Stimulated activated CD8-positive, alpha-beta memory T cell treated with anti-CD3 and anti-CD28 coated beads, Interleukin-15, amount 100 ng/mL, for 48 hours (primary cell): ENCODE data around the gene TTC38.
"Not testable (repeated sequence)": the region's sequence is repeated elsewhere in the genome, so short reads cannot be mapped to it uniquely, and the experiment has no call there.

Experiments
- DNase-seq, 2 donors: peaks; one replicate each; pipeline ENCODE4 v3.0.0-alpha.2; 2020; ENCODE audit warnings: low read depth in 2 of 2

The TTC38 gene

GRCh38 chr22:46296257-46297150 is 28.7 kb downstream of the TTC38 start, which contains the start of gene GTSE1:
TSS of gene GTSE1 (plus strand) at chr22:46296870. CDS start at chr22:46297401, 531 bp downstream.
- peak; percentile 97 for DNase-seq

- DNase-seq, result no peak
Measured at GRCh38 chr22:46297151-46297812, 29.5 kb downstream of the TTC38 start.

GRCh38 chr22:46299101-46299500 is 31.3 kb downstream of the TTC38 start:
- DNase-seq, result no peak

GRCh38 chr22:46300491-46300890 is 32.7 kb downstream of the TTC38 start:
- DNase-seq, result no peak

- no peak for DNase-seq
Measured at GRCh38 chr22:46303347-46303965, 35.6 kb downstream of the TTC38 start.

GRCh38 chr22:46308283-46308988 is 40.6 kb downstream of the TTC38 start:
- DNase-seq, result no peak

- DNase-seq, result no peak
Measured at GRCh38 chr22:46309526-46310085, 41.8 kb downstream of the TTC38 start.

GRCh38 chr22:46312056-46312455 is 44.2 kb downstream of the TTC38 start:
- no peak for DNase-seq

- DNase-seq, result not testable (repeated sequence)
Measured at GRCh38 chr22:46312848-46313247, 45.0 kb downstream of the TTC38 start.

- DNase-seq, result no peak
Measured at GRCh38 chr22:46315976-46316375, 48.2 kb downstream of the TTC38 start.

GRCh38 chr22:46317646-46318045 is 49.8 kb downstream of the TTC38 start:
- no peak for DNase-seq

- DNase-seq, result no peak
Measured at GRCh38 chr22:46318576-46318975, 50.8 kb downstream of the TTC38 start.

- DNase-seq, result no peak
Measured at GRCh38 chr22:46319319-46319718, 51.5 kb downstream of the TTC38 start.

GRCh38 chr22:46320166-46320710 is 52.4 kb downstream of the TTC38 start:
- no peak for DNase-seq

- DNase-seq, result no peak
Measured at GRCh38 chr22:46320716-46321386, 53.0 kb downstream of the TTC38 start.

GRCh38 chr22:46322711-46323110 is 54.9 kb downstream of the TTC38 start:
- DNase-seq, result no peak

GRCh38 chr22:46323162-46323561 is 55.4 kb downstream of the TTC38 start:
- no peak for DNase-seq

- no peak for DNase-seq
Measured at GRCh38 chr22:46326066-46326680, 58.4 kb downstream of the TTC38 start.

GRCh38 chr22:46327691-46328465 is 60.1 kb downstream of the TTC38 start:
- DNase-seq, result no peak
